Body of pancreas (tissue), 4 donors: ENCODE data around the gene CAMK2G. TPM values are rescaled to one million over a fixed set of nuclear protein-coding genes. Genes with fewer than 3 reads are reported as not detected.

Experiments
- ATAC-seq: fragments of 150-250 bp; one replicate; pipeline ENCODE4 v1.9.1; 2016
- DNase-seq, 4 donors: peaks; one replicate each; pipeline ENCODE4 v3.0.0-alpha.2; 2019
- H3K27ac ChIP-seq, 4 donors: fragments of 200-600 bp; sonication (generic); 1 replicate in 3 of 4; 2 replicates in 1 of 4; pipeline versions ENCODE4 v1.5.1 to v1.6.1; 2016 to 2019; ENCODE audit warnings: mild to moderate bottlenecking in 1 of 4, mixed read lengths in 1 of 4, moderate library complexity in 1 of 4
- H3K27me3 ChIP-seq, 2 donors: fragments of 200-600 bp; sonication (generic); one replicate each; pipeline ENCODE4 v1.6.0; 2016; ENCODE audit warnings: mild to moderate bottlenecking in 1 of 2
- H3K36me3 ChIP-seq, 2 donors: fragments of 200-600 bp; sonication (generic); replicated peaks in 1 of 2; 2 replicates each; pipeline ENCODE4 v1.5.1; 2016; ENCODE audit warnings: low read depth in 2 of 2; ENCODE audit not compliant: insufficient read depth in 1 of 2
- H3K4me1 ChIP-seq: fragments of 200-600 bp; sonication (generic); one replicate; pipeline ENCODE4 v1.6.0; 2016
- H3K4me3 ChIP-seq, 2 donors: fragments of 200-600 bp; sonication (generic); 1 replicate in 1 of 2; 2 replicates in 1 of 2; pipeline ENCODE4 v1.5.1; 2016 to 2019
- H3K9me3 ChIP-seq, 3 donors: fragments of 200-600 bp; sonication (generic); 1 replicate in 2 of 3; 2 replicates in 1 of 3; pipeline ENCODE4 v1.5.1; 2016
- POLR2A ChIP-seq, 3 donors: fragments of 450-650 bp; IDR thresholded peaks; one replicate each; pipeline ENCODE4 v1.6.1; 2016; ENCODE audit warnings: antibody characterized with exemption in 3 of 3, mild to moderate bottlenecking in 2 of 3
- WGBS, 2 donors: methylation state at CpG; one replicate each; pipeline ENCODE4 v1.1.5; 2017; 5-methylcytosine and 5-hydroxymethylcytosine counted together
- intact Hi-C: fragments of 100-400 bp; cut with DNase I; formaldehyde crosslinking; loops from one replicate; pipeline ENCODE4 v1.15.1; 2023
- total RNA-seq, 2 donors: library from RNA; depleted of rRNA; stranded (reverse); fragments of >200 nt; gene quantifications; one replicate each; pipeline ENCODE4 v1.1.0, GENCODE V29; 2016
- TF ChIP-seq, protein P1 (sequence below), 7 experiments: fragments of 450-650 bp in 4 of 7; fragments of 200-600 bp in 3 of 7; sonication (generic) in 3 of 7; IDR thresholded peaks; one replicate each; pipeline ENCODE4 v1.5.1; 2016 to 2019; ENCODE audit warnings: antibody characterized with exemption in 7 of 7

The CAMK2G gene
- total RNA-seq, 2 donors from 2014 or later, result 14.8 to 17.4 TPM

DNA sequence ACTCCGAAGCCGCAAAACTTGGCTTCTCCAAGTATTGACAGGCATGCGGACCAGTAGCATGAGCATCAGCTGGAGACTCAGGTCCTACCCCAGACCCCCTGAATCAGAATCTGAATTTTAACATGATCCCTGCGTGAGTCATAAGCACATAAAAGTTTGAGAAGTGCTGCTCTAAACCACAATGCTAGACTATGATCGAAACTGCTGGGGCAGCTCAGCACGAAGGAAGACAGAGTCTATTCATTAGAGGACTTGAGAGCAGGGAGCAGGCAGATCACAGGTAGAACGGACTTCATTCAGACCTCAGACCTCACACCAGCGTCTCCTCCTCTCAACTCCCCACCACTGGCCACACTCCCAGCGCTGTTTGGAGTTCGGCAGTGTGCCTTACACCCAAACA lies 16.9 kb downstream of the CAMK2G start:
- no peak for TF ChIP-seq POLR2A (IDR thresholded peaks at IDR 0.05)
- TF ChIP-seq, protein P1, sequence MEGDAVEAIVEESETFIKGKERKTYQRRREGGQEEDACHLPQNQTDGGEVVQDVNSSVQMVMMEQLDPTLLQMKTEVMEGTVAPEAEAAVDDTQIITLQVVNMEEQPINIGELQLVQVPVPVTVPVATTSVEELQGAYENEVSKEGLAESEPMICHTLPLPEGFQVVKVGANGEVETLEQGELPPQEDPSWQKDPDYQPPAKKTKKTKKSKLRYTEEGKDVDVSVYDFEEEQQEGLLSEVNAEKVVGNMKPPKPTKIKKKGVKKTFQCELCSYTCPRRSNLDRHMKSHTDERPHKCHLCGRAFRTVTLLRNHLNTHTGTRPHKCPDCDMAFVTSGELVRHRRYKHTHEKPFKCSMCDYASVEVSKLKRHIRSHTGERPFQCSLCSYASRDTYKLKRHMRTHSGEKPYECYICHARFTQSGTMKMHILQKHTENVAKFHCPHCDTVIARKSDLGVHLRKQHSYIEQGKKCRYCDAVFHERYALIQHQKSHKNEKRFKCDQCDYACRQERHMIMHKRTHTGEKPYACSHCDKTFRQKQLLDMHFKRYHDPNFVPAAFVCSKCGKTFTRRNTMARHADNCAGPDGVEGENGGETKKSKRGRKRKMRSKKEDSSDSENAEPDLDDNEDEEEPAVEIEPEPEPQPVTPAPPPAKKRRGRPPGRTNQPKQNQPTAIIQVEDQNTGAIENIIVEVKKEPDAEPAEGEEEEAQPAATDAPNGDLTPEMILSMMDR (IDR thresholded peaks at IDR 0.05), result no peak
- peaks cover 0 to 5% of the 10 kb centered on the region in 2 donors for H3K36me3 ChIP-seq
- ATAC-seq (no peak), DNase-seq (no peak)
- intact Hi-C loops, result no loop called here
- H3K4me3 ChIP-seq, result no peak overlapping the region
- H3K27me3 ChIP-seq, result no peaks in the 10 kb centered on the region
- 79 to 85% methylated on average over 10 of the region's 10 CpGs for WGBS, 2 donors
- H3K27ac ChIP-seq, result no peak overlapping the region
- H3K4me1 ChIP-seq, result no peaks in the 10 kb centered on the region
- H3K9me3 ChIP-seq, result no peaks in the 10 kb centered on the region

DNA sequence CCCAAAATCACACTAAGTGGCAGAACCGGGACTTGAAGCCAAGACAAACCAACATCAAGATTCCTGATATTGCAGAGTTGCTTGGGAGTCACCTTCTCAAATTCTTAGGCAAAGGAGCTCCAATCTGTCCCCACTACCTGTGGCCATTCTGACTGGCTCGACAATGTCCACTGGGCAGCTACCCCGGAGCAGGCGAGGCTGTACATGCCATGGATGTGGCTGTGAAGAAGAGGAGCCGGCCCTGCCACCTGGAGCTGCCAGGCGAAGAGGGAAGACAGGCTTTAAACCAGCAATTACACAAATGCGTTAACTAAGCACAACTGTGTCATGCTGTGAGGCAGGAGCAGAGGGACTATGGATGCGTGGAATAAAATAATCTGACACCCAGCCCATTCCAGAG lies 18.1 kb downstream of the CAMK2G start:
- TF ChIP-seq POLR2A (IDR thresholded peaks at IDR 0.05), result no peak
- TF ChIP-seq, protein P1 (IDR thresholded peaks at IDR 0.05), result no peak
- H3K4me3 ChIP-seq, result no peak overlapping the region
- no peak overlapping the region for H3K27ac ChIP-seq
- H3K27me3 ChIP-seq, result no peaks in the 10 kb centered on the region
- H3K36me3 ChIP-seq, result peaks cover 0 to 5% of the 10 kb centered on the region in 2 donors
- H3K4me1 ChIP-seq, result no peaks in the 10 kb centered on the region
- DNase-seq (no peak), ATAC-seq (no peak)
- intact Hi-C loops, result no loop called here
- no peaks in the 10 kb centered on the region for H3K9me3 ChIP-seq
- 82 to 89% methylated on average over 8 of the region's 8 CpGs for WGBS, 2 donors

DNA sequence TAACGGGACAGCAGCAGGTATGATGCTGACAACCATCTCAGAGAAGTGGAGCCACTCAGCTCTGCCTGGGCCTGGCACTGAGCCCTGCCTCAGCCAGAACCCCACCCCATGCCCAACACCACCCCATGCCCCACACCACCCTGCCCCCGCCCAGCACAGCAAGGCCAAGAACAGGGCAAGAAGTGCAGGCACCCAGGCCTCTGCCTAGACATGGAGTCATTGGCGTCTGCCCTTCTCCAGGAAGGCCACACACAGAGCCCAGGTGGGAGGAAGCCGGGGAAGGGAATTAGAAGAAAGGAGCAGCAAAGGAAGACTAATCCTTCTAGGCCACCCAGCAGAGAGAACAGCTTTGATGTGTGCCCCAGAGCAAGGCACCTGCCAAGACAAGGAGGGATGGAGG lies 18.9 kb downstream of the CAMK2G start:
- WGBS, 2 donors, result 91 to 100% methylated on average over 2 to 4 of the region's 4 CpGs
- H3K4me3 ChIP-seq, result no peak overlapping the region
- no peak for TF ChIP-seq POLR2A (IDR thresholded peaks at IDR 0.05)
- intact Hi-C loops, result no loop called here
- no peaks in the 10 kb centered on the region for H3K9me3 ChIP-seq
- H3K27ac ChIP-seq, result no peak overlapping the region
- H3K36me3 ChIP-seq, result peaks cover 0 to 5% of the 10 kb centered on the region in 2 donors
- no peak for DNase-seq
- no peaks in the 10 kb centered on the region for H3K4me1 ChIP-seq
- H3K27me3 ChIP-seq, result no peaks in the 10 kb centered on the region
- ATAC-seq, result no peak

DNA sequence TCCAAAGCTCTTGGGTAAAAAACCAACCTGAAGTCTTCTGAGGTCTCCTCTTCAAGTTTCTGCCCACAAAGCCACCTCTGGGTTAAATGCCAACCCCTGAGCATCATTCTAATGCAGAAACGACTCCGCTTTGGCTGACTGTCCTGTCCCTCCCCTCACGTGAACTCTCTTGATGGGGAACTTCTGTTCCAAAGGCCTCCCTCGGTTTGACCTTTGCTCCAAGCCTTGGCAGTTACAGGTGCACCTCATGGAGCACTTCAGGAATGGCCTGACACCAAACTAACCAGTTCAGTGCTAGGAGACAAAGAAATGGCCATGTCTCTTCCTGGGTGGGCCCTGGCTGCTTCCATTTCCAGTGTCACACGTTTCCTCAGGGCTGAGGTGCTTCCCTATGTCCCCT lies 20.0 kb downstream of the CAMK2G start:
- Histone ChIP-seq H3K27ac (no peak overlapping the region), H3K9me3 (no peaks in the 10 kb centered on the region), H3K36me3 (no peaks in the 10 kb centered on the region), H3K4me1 (no peaks in the 10 kb centered on the region), H3K4me3 (no peak overlapping the region), H3K27me3 (no peaks in the 10 kb centered on the region)
- intact Hi-C loops, result no loop called here
- 35 to 48% methylated on average over 5 of the region's 5 CpGs for WGBS, 2 donors
- TF ChIP-seq, protein P1 (IDR thresholded peaks at IDR 0.05), result no peak
- TF ChIP-seq POLR2A (IDR thresholded peaks at IDR 0.05), result no peak
- ATAC-seq (no peak), DNase-seq (no peak)

DNA sequence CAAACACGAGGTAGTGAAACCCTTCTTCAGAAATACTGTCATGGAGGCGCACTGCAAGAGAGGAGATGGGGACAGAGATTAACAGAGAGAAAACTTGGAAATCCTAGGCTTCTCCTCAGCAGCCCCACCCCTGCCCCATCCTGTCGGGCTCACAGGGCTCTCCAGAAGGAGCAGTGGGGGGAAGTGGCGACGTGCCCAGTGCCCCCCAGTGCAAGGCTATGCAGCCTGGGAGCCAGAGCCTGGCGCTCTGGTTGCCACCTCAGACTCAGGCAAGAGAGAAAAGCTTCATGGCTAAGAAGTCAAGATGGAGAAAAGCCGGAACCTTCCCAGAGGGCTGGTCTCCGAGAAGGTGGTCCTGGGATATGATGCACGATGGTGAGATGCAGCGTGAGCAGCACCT lies 21.2 kb downstream of the CAMK2G start:
- no peak overlapping the region for H3K27ac ChIP-seq
- intact Hi-C loops, result no loop called here
- DNase-seq (no peak), ATAC-seq (no peak)
- no peak overlapping the region for H3K4me3 ChIP-seq
- WGBS, 2 donors, result 88 to 92% methylated on average over 10 of the region's 10 CpGs
- TF ChIP-seq POLR2A (IDR thresholded peaks at IDR 0.05), result no peak
- TF ChIP-seq, protein P1 (IDR thresholded peaks at IDR 0.05), result no peak
- no peaks in the 10 kb centered on the region for H3K27me3 ChIP-seq
- H3K36me3 ChIP-seq, result peaks cover 0 to 2% of the 10 kb centered on the region in 2 donors
- no peaks in the 10 kb centered on the region for H3K4me1 ChIP-seq
- H3K9me3 ChIP-seq, result no peaks in the 10 kb centered on the region
